Measurements from ENCODE around the gene SRPK3.
"Not testable (repeated sequence)": the region's sequence is repeated elsewhere in the genome, so short reads cannot be mapped to it uniquely, and the experiment has no call there.

The SRPK3 gene, protein sequence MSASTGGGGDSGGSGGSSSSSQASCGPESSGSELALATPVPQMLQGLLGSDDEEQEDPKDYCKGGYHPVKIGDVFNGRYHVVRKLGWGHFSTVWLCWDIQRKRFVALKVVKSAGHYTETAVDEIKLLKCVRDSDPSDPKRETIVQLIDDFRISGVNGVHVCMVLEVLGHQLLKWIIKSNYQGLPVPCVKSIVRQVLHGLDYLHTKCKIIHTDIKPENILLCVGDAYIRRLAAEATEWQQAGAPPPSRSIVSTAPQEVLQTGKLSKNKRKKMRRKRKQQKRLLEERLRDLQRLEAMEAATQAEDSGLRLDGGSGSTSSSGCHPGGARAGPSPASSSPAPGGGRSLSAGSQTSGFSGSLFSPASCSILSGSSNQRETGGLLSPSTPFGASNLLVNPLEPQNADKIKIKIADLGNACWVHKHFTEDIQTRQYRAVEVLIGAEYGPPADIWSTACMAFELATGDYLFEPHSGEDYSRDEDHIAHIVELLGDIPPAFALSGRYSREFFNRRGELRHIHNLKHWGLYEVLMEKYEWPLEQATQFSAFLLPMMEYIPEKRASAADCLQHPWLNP

DNA sequence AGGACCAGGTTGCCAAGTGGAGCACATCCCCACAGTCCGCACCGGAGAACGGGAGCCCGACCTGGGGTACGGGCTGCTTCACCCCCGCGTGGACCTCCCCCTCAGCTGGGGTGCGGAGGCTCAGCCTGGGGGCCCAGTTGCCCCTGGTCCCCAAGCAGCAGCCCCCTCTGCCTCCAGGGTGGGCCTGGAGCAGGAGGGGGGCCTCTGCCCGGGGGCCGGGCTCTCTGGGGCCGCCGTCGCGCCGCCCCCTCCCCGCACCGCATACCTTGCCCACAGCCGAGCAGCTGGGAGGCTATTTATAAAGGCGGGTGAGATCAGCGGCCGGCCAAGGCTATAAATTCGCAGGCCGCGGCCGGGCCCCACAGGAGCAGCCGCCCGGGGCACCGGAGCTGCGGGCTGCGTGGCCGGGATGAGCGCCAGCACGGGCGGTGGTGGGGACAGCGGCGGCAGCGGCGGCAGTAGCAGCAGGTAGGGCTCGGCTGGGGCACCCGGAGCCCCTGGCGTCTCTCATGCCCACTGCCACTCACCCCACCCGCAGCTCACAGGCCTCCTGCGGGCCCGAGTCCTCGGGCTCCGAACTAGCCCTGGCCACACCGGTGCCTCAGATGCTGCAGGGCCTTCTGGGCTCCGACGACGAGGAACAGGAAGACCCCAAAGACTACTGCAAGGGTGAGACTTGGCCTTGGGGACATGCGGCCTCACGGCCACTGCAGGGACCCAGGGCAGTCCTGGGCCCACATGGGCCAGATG is at the start of gene SRPK3:
TSS of gene SRPK3 (plus strand) at position 364 of the 750 bp plus-strand sequence. CDS start at position 410, 46 bp downstream.
- DNase-seq (ENCODE audit: low read depth in 2 of 2) = no peak

GRCh38 chrX:153731117-153731844 is 49.6 kb upstream of the SRPK3 start:
- no peak for DNase-seq (ENCODE audit: low read depth in 2 of 2)

GRCh38 chrX:153731845-153732215 is 49.0 kb upstream of the SRPK3 start:
- DNase-seq (ENCODE audit: low read depth in 2 of 2) = no peak

GRCh38 chrX:153732401-153732800 is 48.4 kb upstream of the SRPK3 start:
- no peak for DNase-seq (ENCODE audit: low read depth in 2 of 2)

DNA sequence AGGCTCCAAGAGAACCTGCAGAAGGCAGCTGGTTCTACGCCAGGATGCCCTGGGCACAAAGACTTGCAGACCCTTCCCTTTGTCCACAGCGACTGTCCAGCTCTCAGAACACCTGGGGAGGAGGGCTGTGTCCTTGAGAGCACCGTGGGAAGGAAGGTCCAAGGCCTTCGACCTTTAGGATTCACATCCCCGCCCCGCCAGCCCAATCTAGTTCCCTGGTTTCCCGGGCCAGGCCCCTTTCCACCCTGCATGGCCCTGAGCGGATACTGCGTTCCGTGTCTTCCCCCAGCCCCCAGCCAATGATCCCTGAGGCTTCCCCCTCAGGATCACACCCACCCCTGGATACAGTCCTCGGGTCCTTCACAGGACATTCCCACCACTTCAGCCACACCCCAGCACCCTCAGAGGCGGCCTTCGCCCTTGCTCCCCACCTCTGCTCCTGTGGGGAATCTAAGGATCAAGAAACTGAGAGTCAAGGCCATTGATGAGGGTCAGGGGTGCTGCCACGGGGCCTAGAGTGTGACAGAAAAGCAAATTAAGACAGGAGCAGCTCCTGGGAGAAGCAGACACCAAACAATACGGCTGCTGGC is 47.1 kb upstream of the SRPK3 start:
- no peak for DNase-seq (ENCODE audit: low read depth in 2 of 2)

GRCh38 chrX:153734871-153735270 is 46.0 kb upstream of the SRPK3 start:
- no peak for DNase-seq (ENCODE audit: low read depth in 2 of 2)

DNA sequence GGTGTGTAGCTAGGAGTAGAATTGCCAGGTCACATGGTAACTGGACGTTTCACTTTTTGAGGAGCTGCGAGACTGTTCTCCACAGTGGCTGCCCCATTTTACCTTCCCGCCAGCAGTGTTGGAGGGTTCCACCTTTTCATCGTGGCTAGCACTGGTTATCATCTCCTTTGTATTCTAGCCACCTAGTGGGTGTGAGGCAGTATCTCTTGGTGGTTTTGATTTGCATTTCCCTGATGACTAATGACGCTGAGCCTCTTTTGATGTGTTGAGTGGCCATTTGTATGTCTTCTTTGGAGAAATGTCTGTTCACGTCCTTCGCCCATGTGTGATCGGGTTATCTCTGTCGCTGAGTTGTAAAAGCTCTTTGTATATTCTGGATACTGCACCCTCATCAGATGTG is 45.6 kb upstream of the SRPK3 start:
- DNase-seq (ENCODE audit: low read depth in 2 of 2) = no peak

GRCh38 chrX:153736071-153736820 is 44.6 kb upstream of the SRPK3 start:
- DNase-seq (ENCODE audit: low read depth in 2 of 2) = no peak

- DNase-seq (ENCODE audit: low read depth in 2 of 2) = no peak
Measured at GRCh38 chrX:153736871-153737441, 43.9 kb upstream of the SRPK3 start.

- DNase-seq (ENCODE audit: low read depth in 2 of 2) = no peak
Measured at GRCh38 chrX:153738056-153738605, 42.7 kb upstream of the SRPK3 start.

DNA sequence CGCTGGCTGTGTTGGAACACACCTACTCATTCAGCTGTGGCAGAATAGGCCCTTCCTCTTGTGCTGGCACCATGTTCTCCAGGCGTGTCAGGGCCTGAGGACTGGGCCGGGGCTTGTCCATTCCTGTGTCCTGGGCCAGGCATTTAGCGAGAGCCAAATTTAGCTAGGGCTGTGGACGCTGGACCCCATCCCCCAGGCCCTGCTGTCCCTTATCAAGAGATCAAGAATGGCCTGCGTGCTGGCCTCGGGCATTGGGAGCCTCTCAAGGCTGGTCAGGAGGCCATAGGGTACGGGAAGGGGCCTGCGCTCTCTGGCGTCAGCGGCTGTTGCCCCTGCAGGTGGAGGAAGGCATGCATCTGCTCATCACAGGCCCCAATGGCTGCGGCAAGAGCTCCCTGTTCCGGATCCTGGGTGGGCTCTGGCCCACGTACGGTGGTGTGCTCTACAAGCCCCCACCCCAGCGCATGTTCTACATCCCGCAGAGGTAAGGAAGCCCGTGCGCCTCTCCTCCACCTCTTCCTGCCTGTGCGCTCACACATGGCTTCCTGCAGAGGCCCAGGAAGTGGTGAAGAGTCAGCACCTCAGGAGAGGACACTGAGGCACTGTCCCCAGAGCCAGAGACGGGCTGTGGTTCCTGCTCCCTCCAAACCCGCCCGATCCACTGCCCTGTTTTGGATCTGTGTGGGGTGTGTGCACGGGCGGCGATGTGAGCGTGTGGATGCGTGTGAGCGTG is 40.9 kb upstream of the SRPK3 start:
- no peak for DNase-seq (ENCODE audit: low read depth in 2 of 2)

- DNase-seq (ENCODE audit: low read depth in 2 of 2) = no peak
Measured at GRCh38 chrX:153740631-153741222, 40.1 kb upstream of the SRPK3 start.

DNA sequence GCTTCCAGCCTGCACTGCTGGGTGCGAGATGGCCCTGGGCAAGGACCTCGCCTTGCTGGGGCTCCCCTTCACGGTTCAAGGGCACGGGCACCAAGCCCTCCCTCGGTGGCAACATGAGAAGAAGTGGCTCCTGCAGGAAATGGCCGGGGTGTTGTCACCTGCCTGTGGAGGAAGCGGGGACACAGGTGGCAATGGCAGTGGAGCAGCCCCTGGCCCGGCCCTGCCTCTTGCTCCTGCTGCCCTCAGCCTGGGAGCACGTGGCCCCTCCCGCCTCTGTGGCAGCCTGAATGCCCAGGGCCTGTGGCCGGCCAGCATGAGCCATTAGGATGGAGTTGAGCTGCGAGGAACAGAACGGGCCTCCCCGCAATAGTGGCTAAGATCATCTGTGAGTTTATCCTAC is 39.4 kb upstream of the SRPK3 start:
- no peak for DNase-seq (ENCODE audit: low read depth in 2 of 2)

- not testable (repeated sequence) for DNase-seq (ENCODE audit: low read depth in 2 of 2)
Measured at GRCh38 chrX:153742111-153742510, 38.7 kb upstream of the SRPK3 start.

GRCh38 chrX:153742796-153743467 is 37.9 kb upstream of the SRPK3 start:
- DNase-seq (ENCODE audit: low read depth in 2 of 2) = not testable (repeated sequence)

DNA sequence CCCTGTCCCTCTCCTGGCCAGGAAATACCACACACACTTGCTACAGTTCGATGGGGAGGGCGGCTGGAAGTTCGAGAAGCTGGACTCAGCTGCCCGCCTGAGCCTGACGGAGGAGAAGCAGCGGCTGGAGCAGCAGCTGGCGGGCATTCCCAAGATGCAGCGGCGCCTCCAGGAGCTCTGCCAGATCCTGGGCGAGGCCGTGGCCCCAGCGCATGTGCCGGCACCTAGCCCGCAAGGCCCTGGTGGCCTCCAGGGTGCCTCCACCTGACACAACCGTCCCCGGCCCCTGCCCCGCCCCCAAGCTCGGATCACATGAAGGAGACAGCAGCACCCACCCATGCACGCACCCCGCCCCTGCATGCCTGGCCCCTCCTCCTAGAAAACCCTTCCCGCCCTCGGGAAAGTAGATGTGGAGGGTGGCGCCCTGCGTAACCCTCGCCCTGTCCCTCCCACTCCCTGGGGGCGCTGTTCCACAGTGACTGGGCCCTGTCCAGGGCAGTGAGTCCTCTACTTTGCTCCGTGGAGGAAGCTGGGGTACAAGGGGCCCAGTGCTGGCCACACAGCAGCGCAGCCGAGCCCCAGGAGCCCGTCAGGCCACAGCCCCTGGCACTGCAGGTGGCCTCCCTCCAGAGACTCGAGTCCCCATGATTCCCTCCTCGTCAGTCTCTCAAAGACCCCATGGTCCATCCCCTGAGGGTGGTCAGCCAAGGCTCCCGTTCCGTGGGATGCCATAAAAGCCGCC is 37.2 kb upstream of the SRPK3 start:
- not testable (repeated sequence) for DNase-seq (ENCODE audit: low read depth in 2 of 2)

GRCh38 chrX:153744210-153745066 is 36.4 kb upstream of the SRPK3 start:
- no peak for DNase-seq (ENCODE audit: low read depth in 2 of 2)
